GM12873 (cell line): ENCODE data around the gene PBX4.

ENCODE experiments used
- TF ChIP-seq, protein P1 (sequence below): IDR thresholded peaks from 2 replicates; pipeline ENCODE4 v1.5.1; 2012; ENCODE audit warnings: low read depth, mild to moderate bottlenecking, moderate library complexity, low read length, control low read depth; ENCODE audit not compliant: insufficient read depth; ENCODE audit errors: missing control alignments

PBX4 gene

GRCh38 chr19:19523177-19523576 lies 95.3 kb downstream of the PBX4 start:
- TF ChIP-seq, protein P1, sequence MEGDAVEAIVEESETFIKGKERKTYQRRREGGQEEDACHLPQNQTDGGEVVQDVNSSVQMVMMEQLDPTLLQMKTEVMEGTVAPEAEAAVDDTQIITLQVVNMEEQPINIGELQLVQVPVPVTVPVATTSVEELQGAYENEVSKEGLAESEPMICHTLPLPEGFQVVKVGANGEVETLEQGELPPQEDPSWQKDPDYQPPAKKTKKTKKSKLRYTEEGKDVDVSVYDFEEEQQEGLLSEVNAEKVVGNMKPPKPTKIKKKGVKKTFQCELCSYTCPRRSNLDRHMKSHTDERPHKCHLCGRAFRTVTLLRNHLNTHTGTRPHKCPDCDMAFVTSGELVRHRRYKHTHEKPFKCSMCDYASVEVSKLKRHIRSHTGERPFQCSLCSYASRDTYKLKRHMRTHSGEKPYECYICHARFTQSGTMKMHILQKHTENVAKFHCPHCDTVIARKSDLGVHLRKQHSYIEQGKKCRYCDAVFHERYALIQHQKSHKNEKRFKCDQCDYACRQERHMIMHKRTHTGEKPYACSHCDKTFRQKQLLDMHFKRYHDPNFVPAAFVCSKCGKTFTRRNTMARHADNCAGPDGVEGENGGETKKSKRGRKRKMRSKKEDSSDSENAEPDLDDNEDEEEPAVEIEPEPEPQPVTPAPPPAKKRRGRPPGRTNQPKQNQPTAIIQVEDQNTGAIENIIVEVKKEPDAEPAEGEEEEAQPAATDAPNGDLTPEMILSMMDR, result no peak

GRCh38 chr19:19520989-19521388 lies 97.5 kb downstream of the PBX4 start:
- TF ChIP-seq, protein P1, result no peak

DNA sequence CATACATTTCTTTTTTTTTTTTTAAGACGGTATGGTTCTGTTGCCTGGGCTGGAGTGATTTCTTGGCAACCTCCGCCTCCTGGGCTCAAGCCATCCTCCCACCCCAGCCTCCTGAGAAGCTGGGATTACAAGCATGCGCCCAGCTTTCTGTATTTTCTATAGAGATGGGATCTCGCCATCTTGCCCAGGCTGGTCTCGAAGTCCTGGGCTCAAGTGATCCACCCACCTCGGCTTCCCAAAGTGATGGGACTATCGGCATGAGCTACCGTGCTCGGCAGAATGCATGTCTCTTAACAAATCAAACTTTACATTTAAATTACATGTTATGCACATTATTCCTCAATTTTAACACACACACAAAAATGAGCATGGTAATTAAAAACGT lies 101.3 kb downstream of the PBX4 start:
- TF ChIP-seq, protein P1, result no peak

- TF ChIP-seq, protein P1, result no peak
Measured at GRCh38 chr19:19515642-19516519, 102.6 kb downstream of the PBX4 start, which contains the start of gene NDUFA13. TSS of gene NDUFA13 (plus strand) at chr19:19516225. CDS start at chr19:19516239, 14 bp downstream.

- TF ChIP-seq, protein P1, result no peak
Measured at GRCh38 chr19:19514881-19515641, 103.4 kb downstream of the PBX4 start, which contains the start of gene TSSK6. TSS of gene TSSK6 (minus strand) at chr19:19515548. CDS start at chr19:19515427, 121 bp downstream.

GRCh38 chr19:19514215-19514657 lies 104.3 kb downstream of the PBX4 start:
- TF ChIP-seq, protein P1, result no peak

DNA sequence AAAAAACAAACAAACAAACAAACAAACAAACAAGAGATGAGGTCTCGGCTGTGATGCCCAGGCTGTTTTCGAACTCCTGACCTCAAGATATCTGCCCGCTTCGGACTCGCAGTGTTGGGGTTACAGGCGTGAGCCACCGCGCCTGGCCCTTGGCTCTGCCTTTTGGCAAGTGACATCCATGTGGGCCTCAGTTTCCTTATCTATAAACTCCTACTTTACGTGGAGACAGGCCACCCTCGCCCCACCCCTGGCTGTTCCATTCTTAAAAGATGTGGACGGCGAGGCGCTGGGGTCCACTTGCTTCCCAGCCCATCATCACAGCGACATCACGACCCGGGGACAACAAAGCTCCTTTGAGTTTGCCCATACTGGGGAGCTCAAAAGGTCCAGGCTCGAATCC lies 104.8 kb downstream of the PBX4 start:
- TF ChIP-seq, protein P1, result no peak
